Stimulated activated CD8-positive, alpha-beta memory T cell treated with anti-CD3 and anti-CD28 coated beads, Interleukin-12 subunit alpha, Interleukin-12 subunit beta, amount 100 ng/mL, for 1 hour (primary cell): ENCODE measurements around the gene SSX2IP.
"Not testable (repeated sequence)": the region's sequence is repeated elsewhere in the genome, so short reads cannot be mapped to it uniquely, and the experiment has no call there.

ENCODE experiments used
- DNase-seq: peaks from one replicate; pipeline ENCODE4 v3.0.0-alpha.2; 2020; ENCODE audit warnings: low read depth

Gene SSX2IP, protein sequence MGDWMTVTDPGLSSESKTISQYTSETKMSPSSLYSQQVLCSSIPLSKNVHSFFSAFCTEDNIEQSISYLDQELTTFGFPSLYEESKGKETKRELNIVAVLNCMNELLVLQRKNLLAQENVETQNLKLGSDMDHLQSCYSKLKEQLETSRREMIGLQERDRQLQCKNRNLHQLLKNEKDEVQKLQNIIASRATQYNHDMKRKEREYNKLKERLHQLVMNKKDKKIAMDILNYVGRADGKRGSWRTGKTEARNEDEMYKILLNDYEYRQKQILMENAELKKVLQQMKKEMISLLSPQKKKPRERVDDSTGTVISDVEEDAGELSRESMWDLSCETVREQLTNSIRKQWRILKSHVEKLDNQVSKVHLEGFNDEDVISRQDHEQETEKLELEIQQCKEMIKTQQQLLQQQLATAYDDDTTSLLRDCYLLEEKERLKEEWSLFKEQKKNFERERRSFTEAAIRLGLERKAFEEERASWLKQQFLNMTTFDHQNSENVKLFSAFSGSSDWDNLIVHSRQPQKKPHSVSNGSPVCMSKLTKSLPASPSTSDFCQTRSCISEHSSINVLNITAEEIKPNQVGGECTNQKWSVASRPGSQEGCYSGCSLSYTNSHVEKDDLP

DNA sequence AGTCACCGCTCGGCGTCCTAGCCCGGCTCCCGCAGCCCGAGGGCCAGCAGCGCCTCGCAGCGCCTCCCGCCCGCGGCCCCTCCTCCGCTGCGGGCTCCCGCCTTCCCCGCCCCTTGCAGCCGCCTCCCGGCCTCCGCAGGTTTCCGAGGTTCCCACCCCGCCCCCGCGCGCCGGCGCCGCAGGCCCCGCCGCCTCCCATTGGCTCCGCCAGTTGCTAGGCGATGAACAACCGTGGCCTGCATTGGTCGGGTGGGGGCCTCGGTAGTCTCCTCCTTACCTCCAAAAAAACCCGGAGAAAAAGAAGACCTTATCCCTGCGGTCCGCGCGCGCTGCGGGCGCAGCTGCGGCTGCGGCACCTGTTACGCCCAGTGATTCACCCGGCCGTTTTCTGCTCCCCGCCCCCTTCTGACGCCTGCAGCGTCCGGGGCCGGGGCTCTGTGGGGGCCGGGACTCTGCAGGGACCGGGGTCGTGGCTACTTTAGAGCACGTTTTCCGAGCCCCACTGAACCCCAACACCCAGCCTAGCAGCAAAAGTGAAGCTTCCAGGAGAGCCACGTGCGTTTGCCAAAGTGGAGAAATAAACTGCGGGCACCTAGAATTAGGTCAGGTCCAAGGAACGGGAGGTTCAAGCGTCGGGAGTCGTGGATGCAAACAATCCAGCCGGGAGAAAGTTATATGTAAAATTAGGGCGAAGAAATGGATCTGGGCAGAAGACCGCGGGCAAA is at the start of gene SSX2IP:
TSS of gene SSX2IP (minus strand) at position 65 of the 725 bp plus-strand sequence. CDS start 19,242 bp downstream, outside the sequence.
- DNase-seq, result peak; percentile 100

DNA sequence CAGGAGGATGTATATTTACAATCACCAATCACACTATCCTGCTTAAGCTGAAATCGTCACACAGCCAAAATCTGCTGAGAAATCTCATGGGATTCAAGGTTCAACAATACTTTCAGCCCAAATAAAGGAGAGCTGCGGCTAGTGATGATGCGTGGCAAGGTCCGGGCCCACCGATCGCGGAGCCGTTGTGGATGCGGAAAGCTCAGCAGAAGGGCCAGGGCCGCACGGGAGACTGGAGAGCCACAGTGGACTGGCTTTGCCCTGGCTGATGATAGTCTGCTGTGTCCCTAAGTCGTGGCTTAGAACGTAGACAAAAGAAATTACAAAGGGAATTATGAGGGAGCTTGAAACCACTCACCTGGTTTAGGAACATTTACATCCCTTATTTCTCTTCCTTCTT is 48.0 kb upstream of the SSX2IP start:
- no peak for DNase-seq

DNA sequence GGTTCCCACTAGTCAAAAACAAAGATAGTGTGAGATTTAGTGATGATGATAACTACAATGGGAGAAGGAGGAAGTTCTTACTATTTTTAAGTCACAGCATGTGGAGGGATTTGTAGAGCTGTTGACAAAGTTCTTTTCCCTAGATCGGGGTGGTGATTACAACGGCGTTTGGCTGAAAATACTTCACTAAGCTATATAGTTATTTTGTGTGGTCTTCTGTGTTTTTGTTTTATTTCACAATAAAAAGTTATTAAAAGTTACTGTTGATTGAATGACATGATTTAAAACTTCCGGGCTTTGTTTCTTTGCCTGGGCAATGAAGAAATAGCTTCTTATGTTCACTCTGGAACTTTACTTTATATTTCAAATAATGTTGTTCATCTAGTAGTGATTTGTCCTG is 47.3 kb upstream of the SSX2IP start:
- no peak for DNase-seq

DNA sequence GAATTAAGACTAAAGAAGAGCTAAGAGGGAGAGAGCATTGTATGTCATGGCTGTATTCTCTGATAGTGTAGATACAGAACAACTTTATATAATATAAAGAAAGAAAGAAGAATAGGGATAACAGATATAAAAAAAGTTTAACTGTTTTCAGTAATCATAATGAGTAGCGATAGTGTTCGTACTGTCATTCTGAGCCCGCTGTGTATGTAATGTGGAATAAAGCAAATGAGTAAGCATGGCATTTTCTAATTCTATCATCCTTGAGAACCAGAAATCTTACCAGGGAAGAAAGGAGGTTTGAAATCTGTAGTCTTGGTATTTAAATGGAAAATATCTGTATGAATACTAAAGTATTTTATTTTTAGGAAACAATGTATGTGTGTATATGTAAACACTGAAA is 46.7 kb upstream of the SSX2IP start:
- DNase-seq, result no peak

DNA sequence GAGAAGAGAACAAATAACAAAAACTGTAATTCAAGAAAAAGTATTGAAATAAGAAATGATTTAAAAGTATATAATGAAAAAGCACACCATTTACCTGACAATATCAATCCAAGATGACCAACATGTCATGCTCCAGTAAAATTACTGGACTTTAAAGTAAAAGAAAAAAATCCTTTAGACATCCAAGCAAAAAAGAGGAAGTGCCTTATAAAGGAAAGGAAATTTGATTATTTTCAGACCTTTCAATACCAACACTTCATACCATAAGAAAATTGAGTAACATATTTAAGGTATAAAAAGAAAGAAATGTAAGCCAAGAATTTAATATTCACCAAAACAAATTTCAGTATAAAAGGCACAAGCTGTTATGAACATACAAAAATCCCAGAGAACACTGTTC is 46.2 kb upstream of the SSX2IP start:
- no peak for DNase-seq

DNA sequence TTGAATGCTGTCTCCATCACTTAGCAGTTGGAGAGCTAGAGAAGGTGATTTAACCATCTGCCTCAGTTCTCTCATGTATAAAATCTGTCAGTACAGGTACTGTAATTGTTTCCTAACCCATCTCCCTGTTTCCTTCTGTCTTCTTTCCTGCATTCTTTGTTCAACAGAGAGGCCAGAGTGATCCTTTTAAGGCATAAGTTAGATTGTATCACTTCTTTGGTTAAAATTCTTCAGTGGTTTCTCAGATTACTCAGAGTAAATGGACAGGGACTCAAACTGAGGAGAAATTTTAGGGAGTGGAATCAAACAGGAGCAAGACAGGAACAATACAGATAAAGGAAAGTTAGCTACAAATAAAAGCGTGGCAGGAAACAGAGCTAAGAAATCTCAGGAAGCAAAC is 45.2 kb upstream of the SSX2IP start:
- no peak for DNase-seq

DNA sequence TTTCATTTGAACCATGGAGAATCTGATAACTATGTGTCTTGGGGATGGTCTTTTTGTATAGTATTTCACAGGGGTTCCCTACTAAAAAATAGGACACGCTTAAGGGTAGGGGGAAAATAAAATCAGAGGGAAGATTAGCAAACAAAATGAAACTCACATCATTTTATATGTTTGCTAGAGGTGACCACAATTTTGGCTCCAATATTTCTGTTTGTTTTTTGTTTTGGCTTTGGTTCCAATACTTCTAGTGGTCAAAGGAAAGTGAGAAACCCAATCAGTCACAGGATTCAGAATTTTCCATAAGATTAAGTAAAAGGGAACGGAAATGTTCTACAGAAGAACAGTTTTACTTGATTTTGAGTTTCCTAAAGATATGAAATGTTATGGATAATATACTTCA is 42.3 kb upstream of the SSX2IP start:
- DNase-seq, result no peak

DNA sequence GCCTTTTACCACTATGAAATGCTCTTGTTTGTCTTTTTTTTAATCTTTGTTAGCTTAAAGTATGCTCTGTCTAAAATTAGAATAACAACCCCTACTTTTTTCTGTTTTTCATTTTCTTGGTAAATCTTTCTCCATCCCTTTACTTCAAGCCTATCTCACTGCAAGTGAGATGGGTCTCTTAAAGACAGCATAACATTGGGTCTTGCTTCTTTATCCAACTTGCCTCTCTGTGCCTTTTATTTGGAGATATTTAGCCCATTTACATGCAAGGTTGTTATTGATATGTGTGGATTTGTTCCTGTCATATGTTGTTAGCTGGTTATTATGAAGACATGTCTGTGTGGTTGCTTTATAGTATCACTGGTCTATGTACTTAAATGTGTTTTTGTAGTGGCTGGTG is 41.3 kb upstream of the SSX2IP start:
- no peak for DNase-seq

DNA sequence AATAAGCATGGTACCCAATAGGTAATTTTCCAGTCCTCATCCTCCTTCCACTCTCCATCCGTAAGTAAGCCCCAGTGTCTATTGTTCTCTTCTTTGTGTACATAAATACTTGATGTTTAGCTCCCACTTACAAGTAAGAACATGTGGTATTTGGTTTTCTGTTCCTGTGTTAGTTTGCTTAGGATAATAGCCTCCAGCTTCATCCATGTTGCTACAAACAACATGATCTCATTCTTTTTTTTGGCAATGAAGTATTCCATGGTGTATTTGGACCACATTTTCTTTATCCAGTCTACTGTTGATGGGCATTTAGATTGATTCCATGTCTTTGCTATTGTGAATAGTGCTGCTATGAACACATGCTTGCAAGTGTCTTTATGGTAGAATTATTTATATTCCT is 37.5 kb upstream of the SSX2IP start:
- DNase-seq, result not testable (repeated sequence)

DNA sequence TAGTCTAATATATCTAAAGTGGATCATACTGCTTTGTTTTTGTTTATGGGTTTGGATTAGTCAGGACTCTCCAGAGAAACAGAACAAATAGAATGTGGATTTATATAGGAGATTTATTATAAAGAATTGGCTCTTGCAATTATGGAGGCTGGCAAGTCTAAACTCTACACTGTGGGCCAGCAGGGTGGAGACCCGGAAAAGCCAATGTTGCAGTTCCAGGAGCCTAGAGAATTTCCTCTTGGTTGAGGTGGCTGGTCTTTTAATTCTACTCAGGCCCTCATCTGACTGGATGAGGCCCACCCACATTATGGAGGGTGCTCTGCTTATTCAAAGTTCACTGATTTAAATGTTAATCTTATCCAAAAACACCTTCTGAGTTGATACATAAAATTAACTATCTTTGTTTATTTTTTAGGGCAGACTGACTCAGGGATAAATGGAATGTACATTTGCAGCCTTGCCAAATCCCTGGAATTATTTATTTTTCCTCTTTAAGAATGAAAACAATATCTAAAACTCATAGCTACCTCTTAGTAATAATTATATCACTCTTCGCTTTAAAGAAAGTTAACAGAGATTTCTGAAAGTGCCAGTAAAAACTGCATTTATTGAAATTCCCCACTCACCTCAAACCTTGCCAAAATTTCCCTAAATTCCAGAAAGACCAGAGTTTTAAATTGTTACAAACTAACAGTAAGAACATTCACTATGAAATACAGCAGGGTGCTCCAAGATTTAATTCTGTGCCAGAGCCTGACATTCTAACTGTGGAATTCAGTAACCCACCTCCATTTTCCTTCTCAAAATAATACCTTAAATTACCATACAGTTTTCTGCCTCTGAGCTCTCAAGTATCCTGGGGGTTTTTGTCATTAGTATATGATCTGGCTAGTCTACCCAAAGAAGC is 36.6 kb upstream of the SSX2IP start:
- no peak for DNase-seq

DNA sequence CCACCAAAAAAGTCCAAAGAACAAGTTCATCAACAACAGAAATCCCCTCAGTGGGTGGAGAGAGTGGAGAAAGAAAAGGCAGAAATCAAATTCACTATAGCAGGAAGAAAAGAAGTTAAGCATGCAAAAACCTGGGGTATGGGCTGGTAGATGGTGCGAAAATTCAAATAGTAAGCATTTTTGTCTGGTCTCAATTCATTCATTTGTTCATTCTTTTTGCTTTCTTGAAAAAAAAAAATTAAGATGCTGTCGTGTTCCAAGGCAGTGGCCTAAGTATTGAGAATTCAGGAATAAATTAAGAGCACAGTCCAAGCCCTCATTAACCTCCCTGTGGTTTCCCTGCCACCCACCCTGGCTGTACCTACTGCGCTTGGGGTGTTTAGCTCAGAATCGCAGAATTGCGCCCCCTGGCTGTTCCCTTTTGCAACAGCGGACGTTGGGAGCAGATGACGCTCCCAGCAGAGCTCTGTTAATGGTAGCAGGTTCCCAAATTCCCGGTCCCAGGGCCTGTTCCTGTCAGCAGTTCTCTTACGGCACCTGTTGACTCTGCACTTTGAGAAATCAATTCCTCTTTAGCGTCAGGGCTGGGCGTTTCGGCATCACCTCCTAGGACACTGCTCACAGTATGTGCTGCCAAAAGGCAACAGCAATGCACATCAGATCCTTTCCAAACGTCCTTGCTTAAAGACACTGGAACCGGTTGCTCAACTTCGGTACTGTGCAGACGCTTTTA is 34.0 kb upstream of the SSX2IP start:
- DNase-seq, result peak; percentile 31

DNA sequence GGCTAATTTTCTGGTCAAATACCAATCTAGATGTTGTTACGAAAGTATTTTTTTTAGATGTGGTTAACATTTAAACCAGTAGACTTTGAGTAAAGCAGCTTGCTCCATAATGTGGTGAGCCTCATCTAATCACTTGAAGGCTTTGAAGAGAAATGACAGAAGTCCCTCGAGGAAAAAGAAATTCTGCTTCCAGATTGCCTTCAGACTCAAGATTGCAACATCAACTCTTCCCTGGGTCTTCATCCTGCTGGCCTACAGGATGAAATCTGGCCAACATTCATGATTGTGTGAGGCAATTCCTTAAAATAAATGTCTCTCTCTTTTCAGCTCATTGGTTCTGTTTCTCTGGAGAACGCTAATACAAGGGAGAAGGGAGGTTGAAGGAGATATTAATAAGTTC is 32.5 kb upstream of the SSX2IP start:
- DNase-seq, result no peak

DNA sequence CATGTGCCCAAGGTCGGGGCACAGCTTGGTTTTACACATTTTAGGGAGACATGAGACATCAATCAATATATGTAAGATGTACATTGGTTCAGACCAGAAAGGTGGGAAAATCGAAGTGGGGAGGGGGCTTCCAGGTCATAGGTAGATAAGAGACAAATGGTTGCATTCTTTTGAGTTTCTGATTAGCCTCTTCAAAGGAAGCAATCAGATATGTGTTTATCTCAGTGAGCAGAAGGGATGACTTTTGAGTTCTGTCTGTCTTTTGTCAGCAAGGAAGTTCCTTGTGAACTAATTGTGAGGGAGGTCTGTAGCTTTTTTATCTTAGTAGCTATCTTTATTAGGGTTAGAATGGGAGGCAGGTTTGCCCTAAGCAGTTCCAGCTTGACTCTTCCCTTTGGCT is 31.6 kb upstream of the SSX2IP start:
- not testable (repeated sequence) for DNase-seq

DNA sequence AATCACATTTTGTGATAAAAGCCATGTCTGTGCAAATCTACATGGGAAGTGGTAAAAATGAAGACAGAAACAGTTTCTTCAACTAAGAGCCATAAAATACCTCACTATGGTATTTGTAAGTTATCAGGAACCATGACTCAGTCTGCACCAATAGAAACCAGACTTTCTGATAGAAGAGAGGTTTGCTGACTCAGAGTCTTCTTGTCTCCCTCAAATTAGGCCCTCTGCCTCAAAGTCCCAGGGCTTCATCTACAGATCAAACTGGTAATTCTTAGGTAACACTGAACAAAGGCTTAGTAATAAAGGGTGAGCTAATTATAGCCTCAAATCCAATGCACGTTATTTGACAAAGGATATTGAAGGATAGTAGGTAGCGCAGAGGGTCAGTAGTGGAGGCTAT is 30.9 kb upstream of the SSX2IP start:
- DNase-seq, result no peak

DNA sequence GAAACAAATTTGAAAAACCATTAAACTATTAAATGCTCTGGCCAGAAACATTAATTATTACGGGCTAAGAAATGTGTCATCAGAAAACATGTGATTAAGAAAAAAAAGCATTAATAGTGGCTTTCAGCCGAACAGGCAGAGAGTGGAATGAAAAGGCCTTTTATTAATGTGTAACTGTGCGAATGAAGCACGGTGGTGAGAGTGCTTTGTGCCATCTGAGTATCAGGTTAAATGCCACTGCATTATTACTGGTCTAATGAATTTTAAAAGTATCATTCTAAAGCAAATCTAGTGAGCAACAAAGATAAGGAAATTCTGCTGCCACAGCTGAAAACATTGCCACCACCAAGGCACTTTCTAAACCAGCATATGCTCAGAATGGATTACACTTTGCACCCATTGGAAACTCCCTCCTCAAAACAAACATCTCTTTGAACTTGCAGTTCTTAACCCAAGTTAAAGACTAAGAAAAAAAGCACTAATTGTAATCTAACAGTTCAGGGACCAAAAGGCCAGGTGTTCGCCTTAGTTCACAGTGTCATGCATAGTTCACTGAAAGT is 30.0 kb upstream of the SSX2IP start:
- DNase-seq, result no peak

DNA sequence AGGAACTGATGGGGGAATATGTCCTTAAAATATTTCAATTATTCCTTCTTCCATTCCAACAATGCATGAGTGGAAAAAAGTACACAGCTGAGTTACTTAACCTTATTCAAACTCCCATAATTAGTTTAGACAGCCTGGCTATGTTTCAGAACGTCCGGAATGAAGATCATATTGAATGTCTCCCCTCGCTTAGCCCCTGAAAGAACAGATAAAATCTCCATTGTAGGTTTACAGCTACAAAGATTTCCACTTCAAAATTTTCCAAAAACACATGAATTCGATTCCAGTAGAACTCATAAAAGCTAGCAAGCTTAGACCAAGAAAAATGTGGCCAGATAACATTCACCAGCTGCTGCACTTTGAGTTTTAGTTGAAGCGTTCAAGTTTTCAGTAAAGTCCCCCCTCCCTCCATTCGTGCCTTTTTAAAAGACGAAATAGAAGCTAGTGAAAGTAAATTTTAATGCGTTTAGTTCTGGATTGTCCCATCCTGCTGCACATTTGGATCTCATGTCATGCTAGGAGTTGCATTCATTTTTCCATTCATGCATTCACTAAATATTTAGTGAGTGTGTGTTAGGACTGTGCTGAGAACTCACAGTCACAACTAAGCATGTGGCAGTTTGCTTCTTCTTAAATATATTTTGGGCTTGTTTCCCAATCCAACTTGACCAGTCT is 29.4 kb upstream of the SSX2IP start:
- DNase-seq, result no peak

DNA sequence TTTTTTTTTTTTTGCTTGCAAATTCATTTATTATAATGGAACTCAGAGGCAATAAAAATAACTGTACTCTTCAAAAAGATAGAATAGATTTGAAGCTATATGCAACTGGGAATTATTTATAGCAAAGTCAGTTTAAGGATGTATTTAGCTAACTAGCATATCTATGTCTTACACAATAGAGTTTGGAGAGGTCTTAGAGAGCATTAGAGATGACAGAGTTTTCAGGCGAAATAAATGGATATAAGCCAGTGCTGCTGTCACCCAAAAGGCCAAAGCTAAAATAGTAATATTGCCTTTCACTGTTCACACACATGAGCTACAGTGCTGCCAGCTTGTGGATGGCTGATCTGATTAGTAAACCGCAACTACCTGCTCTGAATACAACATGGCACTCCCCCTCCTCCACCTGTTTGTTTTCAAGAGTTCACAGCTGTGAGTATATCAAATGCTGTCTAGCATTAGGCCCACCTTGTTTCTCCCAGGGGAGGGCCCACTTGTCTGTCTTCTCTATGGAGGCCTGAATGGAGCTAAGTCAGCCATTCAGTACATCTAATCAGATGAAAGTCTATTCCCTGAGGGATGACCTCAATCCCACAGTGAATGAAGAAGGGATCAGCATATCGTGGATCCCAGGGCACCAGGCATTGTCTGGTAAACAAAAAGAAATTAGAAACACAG is 25.2 kb upstream of the SSX2IP start:
- no peak for DNase-seq

DNA sequence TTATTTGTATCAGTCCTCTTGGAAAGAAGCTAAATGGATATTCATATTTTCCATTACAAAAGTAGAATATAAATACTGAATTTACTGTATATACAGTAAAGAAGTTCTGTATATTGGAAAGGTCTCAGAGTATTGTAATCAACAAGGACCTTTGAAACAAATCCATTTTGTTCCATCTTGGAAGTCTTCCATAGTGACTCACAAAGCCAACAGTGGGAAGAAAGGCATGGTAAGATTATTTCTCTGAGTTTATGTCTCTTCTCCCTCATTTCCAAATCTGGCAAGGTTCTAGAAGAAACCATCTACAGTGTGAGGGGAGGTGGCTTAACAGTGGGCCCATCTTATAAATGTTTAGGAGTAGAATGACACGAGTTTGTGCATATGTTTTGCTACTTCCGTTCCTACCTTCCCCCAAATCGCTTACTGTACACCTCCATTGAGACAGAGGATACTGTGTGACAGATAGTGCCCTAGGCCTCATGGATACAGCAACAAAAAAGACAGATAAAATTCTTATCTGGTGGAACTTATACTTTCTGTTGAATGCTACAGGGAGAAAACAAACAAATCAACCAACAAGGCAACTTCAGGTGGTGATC is 22.1 kb upstream of the SSX2IP start:
- DNase-seq, result no peak

DNA sequence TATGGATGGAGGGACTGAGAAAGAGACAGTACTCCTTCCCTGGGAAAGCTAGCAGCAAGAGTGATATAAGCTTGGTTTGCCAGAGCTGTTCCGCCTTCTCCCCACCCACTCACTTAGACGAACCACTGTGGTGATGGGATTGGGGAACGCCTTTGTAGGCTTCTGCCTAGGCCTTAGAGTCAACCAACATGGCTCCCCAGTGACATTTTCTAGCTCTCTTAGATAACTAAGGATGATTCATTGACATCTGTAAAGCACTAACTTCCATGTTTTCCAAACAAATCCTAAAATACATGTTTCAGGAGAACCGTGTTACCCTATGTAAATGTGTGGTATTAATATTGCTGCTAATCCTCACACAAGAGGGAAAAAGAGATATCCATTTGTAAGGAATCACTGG is 21.6 kb upstream of the SSX2IP start:
- no peak for DNase-seq
